Measurements from ENCODE around the gene NRL.

NRL gene

GRCh38 chr14:24070285-24071143, 44.2 kb downstream of the NRL start:
- H3K36me3 ChIP-seq (ENCODE audit: insufficient read depth, low read length): no peaks in the 10 kb centered on the region
- H3K4me1 ChIP-seq (ENCODE audit: insufficient read depth, low read length): no peaks in the 10 kb centered on the region
- H3K9ac ChIP-seq (ENCODE audit: low read depth, low read length): no peak overlapping the region
- no peaks in the 10 kb centered on the region for H3K9me3 ChIP-seq (ENCODE audit: control insufficient read depth, insufficient read depth, low read length)

- Histone ChIP-seq H3K36me3 (ENCODE audit: insufficient read depth, low read length) (no peaks in the 10 kb centered on the region), H3K9me3 (ENCODE audit: control insufficient read depth, insufficient read depth, low read length) (no peaks in the 10 kb centered on the region), H3K4me1 (ENCODE audit: insufficient read depth, low read length) (no peaks in the 10 kb centered on the region), H3K9ac (ENCODE audit: low read depth, low read length) (no peak overlapping the region)
Observed at GRCh38 chr14:24069411-24069735, 45.4 kb downstream of the NRL start.

DNA sequence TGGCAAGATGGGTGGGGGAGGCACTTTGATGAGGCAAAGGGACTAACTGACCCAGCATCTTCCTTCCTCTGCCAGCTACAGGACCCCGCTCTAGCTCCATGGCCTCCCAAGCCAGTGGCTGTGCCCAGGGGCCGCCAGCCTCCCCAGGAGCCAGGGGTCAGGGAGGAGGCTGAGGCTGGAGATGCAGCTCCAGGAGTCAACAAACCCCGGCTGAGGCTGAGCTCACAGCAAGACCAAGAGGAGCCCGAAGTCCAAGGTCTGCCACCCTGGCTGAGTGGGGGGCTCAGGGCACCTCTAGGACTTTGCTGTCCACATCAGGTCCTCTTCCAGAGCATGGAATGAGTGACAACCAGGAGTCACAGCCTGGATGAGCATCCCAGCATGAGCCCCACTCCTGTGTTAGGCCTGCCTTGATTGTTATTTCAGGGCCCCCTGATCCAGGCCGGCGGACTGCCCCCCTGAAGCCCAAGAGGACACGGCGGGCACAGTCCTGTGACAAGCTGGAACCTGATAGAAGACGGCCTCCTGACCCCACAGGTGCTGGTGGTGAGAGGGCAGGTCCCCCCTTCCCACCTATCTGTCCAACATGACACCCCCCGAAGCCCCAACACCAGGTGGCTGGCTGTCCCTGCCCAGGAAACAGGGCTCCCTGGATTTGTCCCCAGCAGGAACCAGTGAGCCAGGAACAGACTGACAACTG, 45.9 kb downstream of the NRL start:
- no peak overlapping the region for H3K9ac ChIP-seq (ENCODE audit: low read depth, low read length)
- H3K36me3 ChIP-seq (ENCODE audit: insufficient read depth, low read length): no peaks in the 10 kb centered on the region
- no peaks in the 10 kb centered on the region for H3K4me1 ChIP-seq (ENCODE audit: insufficient read depth, low read length)
- no peaks in the 10 kb centered on the region for H3K9me3 ChIP-seq (ENCODE audit: control insufficient read depth, insufficient read depth, low read length)

DNA sequence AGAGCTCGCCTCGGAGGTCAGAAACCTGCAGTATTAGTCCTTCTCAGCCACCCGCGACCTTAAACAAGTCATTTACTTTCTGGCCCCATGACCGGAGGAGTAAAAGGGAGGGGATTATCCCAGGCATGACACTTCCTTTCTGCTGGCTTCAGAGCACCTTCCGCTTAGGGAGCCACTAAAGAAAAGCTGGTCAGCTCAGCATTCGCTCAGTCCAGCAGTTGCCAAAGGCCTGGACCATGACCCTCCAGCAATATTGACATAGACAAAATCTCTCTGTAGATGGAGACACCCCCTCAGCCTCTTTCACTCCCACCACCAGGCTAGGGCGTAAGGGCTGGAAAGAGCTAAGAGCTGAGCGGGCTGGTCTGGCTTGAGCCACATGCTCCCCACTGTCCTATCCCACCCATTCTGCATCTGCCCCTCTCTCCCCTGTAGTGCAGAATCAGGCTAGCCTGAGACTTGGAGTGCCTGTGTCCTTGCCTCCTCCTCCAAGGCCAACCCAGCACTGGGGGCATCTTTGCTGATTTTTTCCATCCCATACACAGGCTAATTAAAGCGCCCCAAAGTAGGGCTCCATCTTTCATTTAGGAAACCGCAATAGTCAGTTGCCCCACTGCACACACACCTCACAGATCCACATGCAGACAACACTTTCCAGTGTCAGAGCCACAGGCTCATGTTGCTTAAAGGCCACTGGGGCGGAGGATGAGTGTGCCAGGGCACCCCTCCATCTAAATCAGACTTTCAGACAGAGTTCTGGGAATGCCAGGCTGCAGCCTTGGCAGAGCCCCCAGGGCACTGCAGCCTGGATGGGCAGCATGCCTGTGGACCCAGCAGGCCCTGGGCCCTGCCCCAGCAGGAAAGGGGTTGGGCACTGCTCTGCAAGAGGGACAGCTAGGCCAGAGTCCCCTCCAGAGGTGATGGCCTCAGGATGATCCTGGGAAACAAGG, 47.3 kb downstream of the NRL start:
- Histone ChIP-seq H3K9me3 (ENCODE audit: control insufficient read depth, insufficient read depth, low read length) (no peaks in the 10 kb centered on the region), H3K4me1 (ENCODE audit: insufficient read depth, low read length) (no peaks in the 10 kb centered on the region), H3K9ac (ENCODE audit: low read depth, low read length) (no peak overlapping the region), H3K36me3 (ENCODE audit: insufficient read depth, low read length) (no peaks in the 10 kb centered on the region)

DNA sequence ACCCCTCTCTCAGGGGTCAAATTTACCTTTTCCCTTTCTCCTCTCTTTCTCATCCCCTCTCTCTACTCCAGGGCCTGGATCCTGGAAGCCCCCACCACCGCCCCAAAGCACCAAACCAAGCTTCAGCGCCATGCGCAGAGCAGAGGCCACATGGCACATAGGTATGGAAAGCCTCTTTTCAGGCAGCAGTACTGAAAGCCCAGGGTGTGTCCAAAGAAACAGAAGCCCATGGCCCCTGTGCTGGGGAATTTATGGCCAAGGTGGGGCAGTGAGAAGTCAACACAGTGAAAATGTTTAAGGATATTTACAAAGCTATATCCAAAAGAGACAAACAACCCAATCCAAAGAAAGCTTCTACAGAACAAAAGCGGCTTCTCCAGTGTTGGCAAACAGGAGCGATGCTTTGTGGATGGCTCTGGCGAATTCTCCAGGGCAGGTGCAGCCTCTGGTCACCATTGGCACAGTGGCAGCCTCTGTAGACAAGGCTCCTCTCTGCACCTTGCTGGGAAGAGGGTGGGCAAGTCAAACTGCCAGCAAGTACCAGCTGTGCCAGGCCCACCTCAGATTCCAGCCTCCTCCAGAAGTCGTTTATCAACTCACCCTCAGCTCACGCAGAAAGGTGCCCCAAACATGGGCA, 48.1 kb downstream of the NRL start:
- Histone ChIP-seq H3K9ac (ENCODE audit: low read depth, low read length) (no peak overlapping the region), H3K9me3 (ENCODE audit: control insufficient read depth, insufficient read depth, low read length) (no peaks in the 10 kb centered on the region), H3K36me3 (ENCODE audit: insufficient read depth, low read length) (no peaks in the 10 kb centered on the region), H3K4me1 (ENCODE audit: insufficient read depth, low read length) (no peaks in the 10 kb centered on the region)

DNA sequence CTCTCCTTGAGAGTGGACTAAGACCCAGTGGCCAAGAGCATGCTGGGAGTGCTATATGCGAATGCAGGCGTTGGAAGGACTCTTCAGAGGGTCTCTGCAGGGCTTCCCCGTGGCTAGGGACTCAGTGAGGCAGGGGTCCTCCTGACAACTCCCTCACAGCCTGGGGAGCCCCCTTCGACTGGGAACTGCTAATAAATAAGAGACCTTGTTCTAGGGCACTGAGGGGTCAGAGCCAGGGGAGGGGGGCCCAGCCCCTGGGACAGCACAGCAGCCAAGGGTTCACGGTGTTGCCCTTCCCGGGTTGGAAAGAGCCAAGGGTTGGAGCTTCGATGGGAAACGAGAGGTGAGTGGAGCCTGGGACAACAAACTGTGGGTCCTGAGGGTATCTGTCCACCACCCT, 49.3 kb downstream of the NRL start:
- Histone ChIP-seq H3K36me3 (ENCODE audit: insufficient read depth, low read length) (no peaks in the 10 kb centered on the region), H3K9me3 (ENCODE audit: control insufficient read depth, insufficient read depth, low read length) (no peaks in the 10 kb centered on the region), H3K9ac (ENCODE audit: low read depth, low read length) (no peak overlapping the region), H3K4me1 (ENCODE audit: insufficient read depth, low read length) (no peaks in the 10 kb centered on the region)

- Histone ChIP-seq H3K36me3 (ENCODE audit: insufficient read depth, low read length) (no peaks in the 10 kb centered on the region), H3K4me1 (ENCODE audit: insufficient read depth, low read length) (no peaks in the 10 kb centered on the region), H3K9me3 (ENCODE audit: control insufficient read depth, insufficient read depth, low read length) (no peaks in the 10 kb centered on the region), H3K9ac (ENCODE audit: low read depth, low read length) (no peak overlapping the region)
Observed at GRCh38 chr14:24064856-24065255, 49.9 kb downstream of the NRL start.

GRCh38 chr14:24064091-24064795, 50.5 kb downstream of the NRL start:
- no peaks in the 10 kb centered on the region for H3K4me1 ChIP-seq (ENCODE audit: insufficient read depth, low read length)
- no peaks in the 10 kb centered on the region for H3K9me3 ChIP-seq (ENCODE audit: control insufficient read depth, insufficient read depth, low read length)
- no peak overlapping the region for H3K9ac ChIP-seq (ENCODE audit: low read depth, low read length)
- no peaks in the 10 kb centered on the region for H3K36me3 ChIP-seq (ENCODE audit: insufficient read depth, low read length)

GRCh38 chr14:24063263-24063836, 51.4 kb downstream of the NRL start:
- H3K9me3 ChIP-seq (ENCODE audit: control insufficient read depth, insufficient read depth, low read length): no peaks in the 10 kb centered on the region
- 0 out of 2 replicates have a peak, but pooled peaks cover 5% of the 10 kb centered on the region for H3K4me1 ChIP-seq (ENCODE audit: insufficient read depth, low read length)
- no peaks in the 10 kb centered on the region for H3K36me3 ChIP-seq (ENCODE audit: insufficient read depth, low read length)
- H3K9ac ChIP-seq (ENCODE audit: low read depth, low read length): no peak overlapping the region

DNA sequence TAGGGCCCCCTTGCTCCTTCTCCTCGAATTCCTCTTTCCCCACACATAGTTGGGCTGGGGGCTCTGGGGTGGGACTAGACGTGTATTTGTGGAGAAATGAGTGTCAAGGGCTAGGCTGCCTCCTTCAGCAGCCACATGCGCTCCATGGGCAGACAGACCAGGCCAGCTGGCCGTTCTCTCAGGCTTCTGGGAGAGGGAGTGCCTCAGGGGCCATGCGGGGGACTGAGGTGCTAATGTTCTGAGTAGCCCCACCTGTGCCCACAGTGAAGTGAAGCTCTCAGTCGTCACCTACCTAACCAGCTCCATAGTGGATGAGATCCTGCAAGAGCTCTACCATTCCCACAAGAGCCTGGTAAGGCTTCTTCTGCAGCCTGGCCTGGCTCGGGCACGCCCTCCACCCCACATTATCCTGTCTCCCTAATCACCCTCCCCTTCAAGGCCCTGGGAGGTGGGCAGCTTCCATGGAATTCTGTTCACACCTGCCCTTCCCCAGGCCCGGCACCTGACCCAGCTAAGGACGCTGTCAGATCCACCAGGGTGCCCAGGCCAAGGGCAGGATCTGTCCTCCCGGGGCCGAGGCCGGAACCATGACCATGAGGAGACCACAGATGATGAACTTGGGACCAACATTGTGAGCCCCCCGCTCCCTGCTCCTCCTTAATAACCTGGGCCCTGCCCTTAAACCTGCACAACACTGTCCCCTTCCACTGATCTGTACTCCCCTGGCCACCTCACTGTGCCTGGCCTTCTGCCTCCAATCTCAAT, 52.4 kb downstream of the NRL start:
- Histone ChIP-seq H3K9ac (ENCODE audit: low read depth, low read length) (no peak overlapping the region), H3K36me3 (ENCODE audit: insufficient read depth, low read length) (no peaks in the 10 kb centered on the region), H3K4me1 (ENCODE audit: insufficient read depth, low read length) (0 out of 2 replicates have a peak, but pooled peaks cover 5% of the 10 kb centered on the region), H3K9me3 (ENCODE audit: control insufficient read depth, insufficient read depth, low read length) (no peaks in the 10 kb centered on the region)

DNA sequence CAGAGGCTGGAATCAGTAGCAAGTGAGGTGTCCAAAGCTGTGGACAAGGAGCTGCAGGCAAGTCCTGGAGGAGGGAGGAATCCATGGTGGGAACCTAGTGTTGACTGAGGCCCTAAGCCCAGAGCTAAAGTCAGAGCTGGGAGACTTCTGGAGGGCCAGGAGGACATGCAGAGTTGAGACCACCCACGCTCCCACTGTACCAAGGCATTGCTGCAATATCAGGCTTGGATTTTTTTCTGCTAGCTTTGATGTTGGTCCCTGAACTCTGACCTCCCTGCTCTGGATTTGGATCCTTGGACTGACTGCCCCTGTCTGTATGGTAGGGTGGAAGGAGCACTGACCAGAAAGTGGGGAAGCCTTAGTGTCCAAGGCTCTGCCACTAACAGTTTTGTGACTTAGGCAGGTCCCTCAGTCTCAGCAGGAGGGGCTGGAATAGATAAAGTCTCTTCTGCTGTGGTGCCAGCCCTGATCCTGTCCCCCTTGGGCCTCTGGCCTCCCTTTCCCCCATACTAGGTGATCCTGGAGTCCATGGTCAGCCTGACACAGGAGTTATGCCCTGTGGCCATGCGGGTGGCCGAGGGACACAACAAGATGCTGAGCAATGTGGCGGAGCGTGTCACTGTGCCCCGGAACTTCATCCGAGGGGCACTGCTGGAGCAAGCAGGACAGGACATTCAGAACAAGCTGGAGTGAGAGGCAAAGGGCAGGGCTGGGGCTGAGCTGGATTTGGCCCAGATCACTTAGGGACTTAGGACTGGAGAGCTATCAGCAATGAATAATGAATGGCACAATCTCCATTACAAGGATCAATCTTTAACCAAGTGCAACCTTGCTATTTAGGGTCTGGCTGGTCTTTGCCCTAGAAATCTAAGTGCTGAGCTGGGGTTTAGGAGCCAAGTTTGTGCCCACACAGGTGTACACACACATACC, 53.5 kb downstream of the NRL start:
- no peaks in the 10 kb centered on the region for H3K36me3 ChIP-seq (ENCODE audit: insufficient read depth, low read length)
- no peak overlapping the region for H3K9ac ChIP-seq (ENCODE audit: low read depth, low read length)
- H3K4me1 ChIP-seq (ENCODE audit: insufficient read depth, low read length): 0 out of 2 replicates have a peak, but pooled peaks cover 5% of the 10 kb centered on the region
- no peaks in the 10 kb centered on the region for H3K9me3 ChIP-seq (ENCODE audit: control insufficient read depth, insufficient read depth, low read length)

DNA sequence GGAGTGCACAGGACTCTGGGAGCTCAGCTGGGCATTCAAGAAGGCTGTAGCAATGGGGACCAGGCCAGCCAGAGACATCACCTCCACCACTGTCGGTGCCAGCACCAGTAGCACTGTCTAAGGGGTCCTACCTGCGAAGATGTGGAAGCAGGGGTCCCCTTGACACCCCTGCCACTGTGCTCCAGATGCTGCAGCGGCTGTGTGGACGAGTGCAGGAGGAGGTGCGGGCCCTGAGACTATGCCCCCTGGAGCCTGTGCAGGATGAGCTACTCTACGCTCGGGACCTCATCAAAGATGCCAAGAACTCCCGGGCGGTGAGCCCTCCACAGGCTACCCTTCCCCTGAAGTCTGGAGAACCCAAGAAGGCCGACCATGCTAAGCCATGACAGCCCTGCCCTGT, 54.3 kb downstream of the NRL start:
- no peaks in the 10 kb centered on the region for H3K9me3 ChIP-seq (ENCODE audit: control insufficient read depth, insufficient read depth, low read length)
- H3K36me3 ChIP-seq (ENCODE audit: insufficient read depth, low read length): no peaks in the 10 kb centered on the region
- 0 out of 2 replicates have a peak, but pooled peaks cover 5% of the 10 kb centered on the region for H3K4me1 ChIP-seq (ENCODE audit: insufficient read depth, low read length)
- no peak overlapping the region for H3K9ac ChIP-seq (ENCODE audit: low read depth, low read length)

Measured in ES-I3 (cell line).